Measurements from ENCODE around the gene GPT2. TPM values are rescaled to one million over a fixed set of nuclear protein-coding genes. Genes with fewer than 3 reads are reported as not detected.

GPT2 gene
- total RNA-seq, 1 donor from 2014 or later, result 5.3 TPM

- no peak for DNase-seq (ENCODE audit: low read depth in 2 of 2)
These were observed 83.9 kb downstream of the GPT2 start for GRCh38 chr16:46968063-46968435.

DNA sequence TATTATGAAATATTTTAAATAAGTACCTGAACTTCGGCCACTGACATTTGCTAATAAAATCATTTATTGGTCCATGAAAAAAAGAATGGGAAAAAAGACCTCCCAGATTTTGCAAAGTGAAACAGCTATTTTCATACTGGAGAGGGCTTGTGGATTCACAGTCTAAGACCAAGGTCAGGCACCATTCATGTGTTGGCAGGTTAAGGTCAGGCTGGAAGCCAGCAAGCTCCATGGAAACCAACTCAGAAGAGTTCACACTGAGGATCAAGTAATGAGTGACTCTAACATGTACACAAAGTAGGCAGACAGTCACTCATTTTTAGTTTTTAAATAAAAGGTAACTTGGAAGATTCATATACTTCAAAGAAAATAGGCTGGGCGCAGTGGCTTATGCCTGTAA lies 85.9 kb downstream of the GPT2 start:
- peak in 1 of 2 donors; percentile 6 for DNase-seq (ENCODE audit: low read depth in 2 of 2)

DNA sequence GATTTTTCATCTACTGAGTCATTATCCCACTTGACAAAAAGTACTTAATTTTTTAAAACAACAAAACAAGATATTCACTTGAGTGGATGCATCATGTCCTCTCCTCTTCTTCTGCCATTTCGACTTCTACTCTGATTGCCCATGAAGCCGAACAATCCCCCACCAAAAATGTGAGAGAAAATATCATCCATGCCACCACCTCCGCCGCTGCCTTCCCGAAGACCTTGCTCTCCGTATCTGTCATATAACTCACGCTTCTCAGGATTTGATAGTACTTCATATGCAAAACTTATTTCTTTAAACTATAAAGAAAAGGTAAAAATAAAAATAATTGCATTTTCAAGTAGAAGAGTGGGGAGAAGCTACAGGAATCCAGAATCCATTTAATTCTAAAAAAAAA lies 87.1 kb downstream of the GPT2 start:
- DNase-seq (ENCODE audit: low read depth in 2 of 2), result no peak

GRCh38 chr16:46972429-46973206 lies 88.5 kb downstream of the GPT2 start:
- DNase-seq (ENCODE audit: low read depth in 2 of 2), result peak in 1 of 2 donors; percentile 12

- peak; percentile 76 to 93 for DNase-seq (ENCODE audit: low read depth in 2 of 2)
These were observed 89.2 kb downstream of the GPT2 start, which contains the start of gene DNAJA2 for GRCh38 chr16:46973207-46973995. DNAJA2 (minus strand) TSS chr16:46973674; CDS start chr16:46973572, 102 bp downstream.

GRCh38 chr16:46973996-46974324 lies 89.8 kb downstream of the GPT2 start:
- no peak for DNase-seq (ENCODE audit: low read depth in 2 of 2)

DNA sequence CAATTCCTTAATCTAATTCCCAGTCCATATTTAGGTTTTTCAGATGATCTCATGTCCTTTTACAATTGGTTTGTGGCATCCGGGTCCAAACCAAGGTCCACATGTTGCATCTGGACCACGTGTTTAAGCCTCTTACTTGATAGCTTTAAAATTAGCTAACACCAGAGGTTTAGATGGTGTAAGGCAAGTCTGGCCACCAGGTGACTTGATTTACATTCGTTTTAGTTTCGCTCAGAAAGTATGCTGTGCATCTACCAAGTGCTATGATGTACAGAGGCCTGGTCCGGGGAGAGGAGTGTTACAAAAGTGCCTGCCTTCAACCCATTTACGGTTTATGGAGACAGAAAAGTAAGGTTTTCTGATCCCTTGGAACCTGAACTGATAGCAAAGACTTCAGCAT lies 90.2 kb downstream of the GPT2 start:
- DNase-seq (ENCODE audit: low read depth in 2 of 2), result peak in 1 of 2 donors; percentile 8

DNA sequence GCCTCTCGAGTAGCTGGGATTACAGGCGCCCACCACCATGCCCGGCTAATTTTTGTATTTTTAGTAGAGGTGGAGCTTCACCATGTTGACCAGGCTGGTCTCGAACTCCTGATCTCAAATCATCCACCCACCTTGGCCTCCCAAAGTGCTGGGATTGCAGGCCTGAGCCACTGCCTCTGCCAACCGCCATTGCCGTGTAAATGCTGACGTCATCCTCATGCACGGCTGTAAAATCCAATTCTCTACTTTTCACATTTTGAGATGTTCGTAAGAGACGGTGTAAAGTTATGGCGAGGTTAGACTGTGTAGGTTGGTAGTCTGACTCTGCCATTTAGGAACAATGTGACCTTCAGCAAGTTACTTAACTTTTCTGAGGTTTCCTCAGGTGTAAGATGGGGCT lies 91.0 kb downstream of the GPT2 start:
- DNase-seq (ENCODE audit: low read depth in 2 of 2), result no peak

GRCh38 chr16:46975908-46976470 lies 91.8 kb downstream of the GPT2 start:
- DNase-seq (ENCODE audit: low read depth in 2 of 2), result no peak

- DNase-seq (ENCODE audit: low read depth in 2 of 2), result no peak
These were observed 92.4 kb downstream of the GPT2 start for GRCh38 chr16:46976550-46976949.

Other genes with a start within 250 kb of the GPT2 start
- gene VPS35, start 195.2 kb upstream of the GPT2 start, total RNA-seq, result 73.9 and 80.7 TPM in 2 replicates
- 5.8 and 9.1 TPM in 2 replicates for gene ORC6, start 194.7 kb upstream of the GPT2 start, total RNA-seq
- under 0.01 and 0.13 TPM in 2 replicates for gene MYLK3, start 136.0 kb upstream of the GPT2 start, total RNA-seq
- 5.8 and 6.6 TPM in 2 replicates for gene C16orf87, start 53.2 kb upstream of the GPT2 start, total RNA-seq
- 57.0 and 62.6 TPM in 2 replicates for gene DNAJA2, start 89.3 kb downstream of the GPT2 start, total RNA-seq

Data from dermis microvascular lymphatic vessel endothelial cell (primary cell).